GM12878 (cell line): ENCODE results near the gene DDHD1. TPM values are rescaled to one million over a fixed set of nuclear protein-coding genes. Genes with fewer than 3 reads are reported as not detected.

Experiments
- ATAC-seq: fragments of 200-7000 bp; cut with Tn5 transposase; 3 replicates; pipeline ENCODE4 v1.9.1; 2020; ENCODE audit warnings: mild to moderate bottlenecking, moderate library complexity
- BruUV-seq: library from RNA; stranded (reverse); fragments of 400-500 nt; replicated peaks from 2 replicates; lab custom pipeline; 2021; lab: Mats Ljungman, UMichigan
- CTCF ChIA-PET: fragments of 300-600 bp; sonication (Branson Sonifier 250); formaldehyde crosslinking; extraction: SDS; loops from one replicate; lab custom pipeline; 2021; ENCODE audit warnings: inconsistent platforms; lab: Yijun Ruan, JAX
- POLR2A ChIA-PET: fragments of 350-600 bp; formaldehyde crosslinking; extraction: SDS; loops from one replicate; lab custom pipeline; 2021; ENCODE audit warnings: inconsistent platforms; lab: Charles Lee
- RAD21 ChIA-PET: fragments of 300-600 bp; sonication (Branson Sonifier 250); formaldehyde crosslinking; loops from one replicate; lab custom pipeline; 2023; ENCODE audit warnings: antibody characterized with exemption; ENCODE audit not compliant: unreplicated experiment; lab: Charles Lee
- SMC1A ChIA-PET: fragments of 300-600 bp; sonication (Branson Sonifier 250); formaldehyde crosslinking; loops from one replicate; lab custom pipeline; 2023; ENCODE audit not compliant: unreplicated experiment, uncharacterized antibody; lab: Charles Lee
- DNase-seq: peaks from one replicate; pipeline ENCODE4 v3.0.0-alpha.2; 2011; ENCODE audit warnings: low read depth, low spot score
- FAIRE-seq: peaks from 3 replicates; lab custom pipeline; 2011; peaks lifted over from hg19 to GRCh38; lab: Jason Lieb, UNC
- H2AFZ ChIP-seq: 2 replicates; pipeline ENCODE4 v1.6.0; 2011; ENCODE audit warnings: low read depth, low read length, control low read depth; ENCODE audit not compliant: control insufficient read depth
- H3K27ac ChIP-seq: 2 replicates; pipeline ENCODE4 v1.5.1; 2011; ENCODE audit warnings: control low read depth; ENCODE audit not compliant: control insufficient read depth, insufficient read depth
- H3K27me3 ChIP-seq, 2 experiments: replicated peaks in 1 of 2; 2 replicates each; pipeline versions ENCODE4 v1.6.0 to v1.6.1; 2011; ENCODE audit warnings: low read length in 1 of 2; ENCODE audit not compliant: control insufficient read depth in 2 of 2, insufficient read depth in 2 of 2
- H3K36me3 ChIP-seq, 2 experiments: 2 replicates each; pipeline ENCODE4 v1.5.1; 2011; ENCODE audit warnings: low read length in 1 of 2; ENCODE audit not compliant: control insufficient read depth in 2 of 2, insufficient read depth in 2 of 2
- H3K4me1 ChIP-seq: 2 replicates; pipeline ENCODE4 v1.6.1; 2011; ENCODE audit warnings: mild to moderate bottlenecking, low read length, moderate library complexity, mixed read lengths; ENCODE audit not compliant: control insufficient read depth, insufficient read depth
- H3K4me2 ChIP-seq: 2 replicates; pipeline ENCODE4 v1.6.0; 2011; ENCODE audit warnings: control low read depth; ENCODE audit not compliant: control insufficient read depth, insufficient read depth
- H3K4me3 ChIP-seq: fragments of 200-600 bp; sonication (generic); 2 replicates; pipeline ENCODE4 v1.5.1; 2016
- H3K79me2 ChIP-seq: 2 replicates; pipeline ENCODE4 v1.6.0; 2011; ENCODE audit warnings: low read length; ENCODE audit not compliant: control insufficient read depth, insufficient read depth
- H3K9ac ChIP-seq: 2 replicates; pipeline ENCODE4 v1.8.0; 2011; ENCODE audit warnings: low read length, control low read depth, mixed read lengths; ENCODE audit not compliant: control insufficient read depth, insufficient read depth
- H3K9me3 ChIP-seq: replicated peaks from 3 replicates; pipeline ENCODE4 v1.5.1; 2011; ENCODE audit warnings: mild to moderate bottlenecking, low read length; ENCODE audit not compliant: control insufficient read depth, insufficient read depth
- H4K20me1 ChIP-seq: 2 replicates; pipeline ENCODE4 v1.6.0; 2011; ENCODE audit not compliant: control insufficient read depth, insufficient read depth
- ASH2L ChIP-seq: fragments of 300-600, 200-600 bp; sonication (generic); IDR thresholded peaks from 2 replicates; pipeline ENCODE4 v1.6.1; 2017; ENCODE audit warnings: low read depth, mild to moderate bottlenecking, borderline replicate concordance
- ETV6 ChIP-seq, 2 experiments: fragments of 450-650 bp in 1 of 2; IDR thresholded peaks in 1 of 2; conservative IDR thresholded peaks in 1 of 2; 2 replicates each; pipeline ENCODE4 v1.6.1; 2014; ENCODE audit warnings: antibody characterized with exemption in 1 of 2, borderline replicate concordance in 1 of 2, low read depth in 1 of 2, mild to moderate bottlenecking in 1 of 2, moderate library complexity in 1 of 2
- HDGF ChIP-seq: fragments of 450-650 bp; IDR thresholded peaks from 2 replicates; pipeline ENCODE4 v1.6.1; 2016; ENCODE audit warnings: antibody characterized with exemption
- MEF2A ChIP-seq: IDR thresholded peaks from 2 replicates; pipeline ENCODE4 v1.6.1; 2011; ENCODE audit warnings: low read depth, mild to moderate bottlenecking, low read length, moderate library complexity; ENCODE audit not compliant: insufficient read depth
- MTA3 ChIP-seq: IDR thresholded peaks from 2 replicates; pipeline ENCODE4 v1.6.1; 2012; ENCODE audit warnings: low read length, inconsistent platforms, borderline replicate concordance
- NBN ChIP-seq: fragments of 450-650 bp; IDR thresholded peaks from 2 replicates; pipeline ENCODE4 v1.6.1; 2016
- STAT3 ChIP-seq: IDR thresholded peaks from 2 replicates; pipeline ENCODE4 v1.6.1; 2011; ENCODE audit warnings: low read depth, low read length, improper control_type of control experiment
- ZNF384 ChIP-seq: IDR thresholded peaks from 2 replicates; pipeline ENCODE4 v1.6.1; 2012; ENCODE audit warnings: low read depth, mild to moderate bottlenecking, low read length, improper control_type of control experiment, borderline replicate concordance
- WGBS: methylation state at CpG from one replicate; pipeline ENCODE4 v1.1.6; 2016; ENCODE audit warnings: low lambda C conversion rate; ENCODE audit not compliant: insufficient replicate concordance, insufficient coverage; ENCODE audit errors: missing lambda C conversion rate; 5-methylcytosine and 5-hydroxymethylcytosine counted together
- in situ Hi-C: fragments of 300-500 bp; cut with MboI; formaldehyde crosslinking; loops from 9 replicates; pipeline ENCODE4 v1.14.3; 2018; ENCODE audit warnings: mixed read lengths
- intact Hi-C: fragments of 100-400 bp; cut with micrococcal nuclease; formaldehyde crosslinking; loops from one replicate; pipeline ENCODE4 v1.14.2; 2022; ENCODE audit not compliant: unreplicated experiment
- polyA plus RNA-seq, 11 experiments: library from polyadenylated mRNA; depleted of rRNA in 4 of 11; unstranded in 6 of 11; stranded (reverse) in 5 of 11; fragments of >200 nt; fragmentation: Nextera tagmentation in 4 of 11; fragmentation: Illumina TruSeq in 1 of 11; extraction: Ambion mirVana in 4 of 11; extraction: Trizol in 1 of 11; gene quantifications; 1 replicate in 1 of 11; 2 replicates in 10 of 11; pipeline versions ENCODE4 v1.2.1 to v1.2.3, GENCODE V29; 2011 to 2016; ENCODE audit warnings: inconsistent platforms in 2 of 11, missing spikeins in 2 of 11, low read depth in 1 of 11
- total RNA-seq, 4 experiments: library from RNA; depleted of rRNA in 3 of 4; stranded (reverse); fragments of >200 nt in 3 of 4; fragmentation: Illumina TruSeq in 1 of 4; extraction: Trizol in 1 of 4; gene quantifications; 2 replicates each; pipeline versions ENCODE4 v1.2.1 to v1.2.3, GENCODE V29; 2013 to 2021
- TF ChIP-seq, protein P1 (sequence below): fragments of 450-650 bp; IDR thresholded peaks from 2 replicates; pipeline ENCODE4 v1.6.1; 2018; ENCODE audit warnings: borderline replicate concordance, mild to moderate bottlenecking; ENCODE audit not compliant: partially characterized antibody
- TF ChIP-seq, protein P2 (sequence below): fragments of 450-650 bp; IDR thresholded peaks from 2 replicates; pipeline ENCODE4 v1.6.1; 2014; ENCODE audit warnings: mild to moderate bottlenecking

DDHD1 gene
- total and polyA plus RNA-seq, 10 of the 15 experiments (the other 5 are each of a cell fraction or from before 2014, with no cell fraction given), result 7.7 to 52.3 (median 28.5) TPM

DNA sequence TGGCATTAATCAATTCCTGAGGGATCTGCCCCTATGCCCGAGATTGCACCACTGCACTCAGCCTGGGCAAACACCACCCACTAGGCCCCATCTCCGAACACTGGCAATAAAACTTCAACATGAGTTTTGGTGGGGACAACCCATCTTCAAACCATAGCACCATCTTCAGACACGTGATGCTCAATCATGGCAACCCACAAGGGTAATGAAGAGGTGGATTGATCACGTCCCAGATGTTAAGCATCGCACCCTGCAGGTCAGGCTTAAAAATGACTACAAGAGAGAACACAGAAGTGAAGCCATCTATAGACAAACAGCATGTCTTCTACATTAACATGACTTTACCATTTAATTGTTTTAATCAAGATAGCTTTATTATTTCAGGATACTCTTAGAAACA lies 42.8 kb upstream of the DDHD1 start:
- TF ChIP-seq, protein P1, sequence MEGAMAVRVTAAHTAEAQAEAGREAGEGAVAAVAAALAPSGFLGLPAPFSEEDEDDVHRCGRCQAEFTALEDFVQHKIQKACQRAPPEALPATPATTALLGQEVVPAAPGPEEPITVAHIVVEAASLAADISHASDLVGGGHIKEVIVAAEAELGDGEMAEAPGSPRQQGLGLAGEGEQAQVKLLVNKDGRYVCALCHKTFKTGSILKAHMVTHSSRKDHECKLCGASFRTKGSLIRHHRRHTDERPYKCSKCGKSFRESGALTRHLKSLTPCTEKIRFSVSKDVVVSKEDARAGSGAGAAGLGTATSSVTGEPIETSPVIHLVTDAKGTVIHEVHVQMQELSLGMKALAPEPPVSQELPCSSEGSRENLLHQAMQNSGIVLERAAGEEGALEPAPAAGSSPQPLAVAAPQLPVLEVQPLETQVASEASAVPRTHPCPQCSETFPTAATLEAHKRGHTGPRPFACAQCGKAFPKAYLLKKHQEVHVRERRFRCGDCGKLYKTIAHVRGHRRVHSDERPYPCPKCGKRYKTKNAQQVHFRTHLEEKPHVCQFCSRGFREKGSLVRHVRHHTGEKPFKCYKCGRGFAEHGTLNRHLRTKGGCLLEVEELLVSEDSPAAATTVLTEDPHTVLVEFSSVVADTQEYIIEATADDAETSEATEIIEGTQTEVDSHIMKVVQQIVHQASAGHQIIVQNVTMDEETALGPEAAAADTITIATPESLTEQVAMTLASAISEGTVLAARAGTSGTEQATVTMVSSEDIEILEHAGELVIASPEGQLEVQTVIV, result no peak
- no peak for TF ChIP-seq ZNF384
- TF ChIP-seq HDGF, result no peak
- TF ChIP-seq, protein P2, sequence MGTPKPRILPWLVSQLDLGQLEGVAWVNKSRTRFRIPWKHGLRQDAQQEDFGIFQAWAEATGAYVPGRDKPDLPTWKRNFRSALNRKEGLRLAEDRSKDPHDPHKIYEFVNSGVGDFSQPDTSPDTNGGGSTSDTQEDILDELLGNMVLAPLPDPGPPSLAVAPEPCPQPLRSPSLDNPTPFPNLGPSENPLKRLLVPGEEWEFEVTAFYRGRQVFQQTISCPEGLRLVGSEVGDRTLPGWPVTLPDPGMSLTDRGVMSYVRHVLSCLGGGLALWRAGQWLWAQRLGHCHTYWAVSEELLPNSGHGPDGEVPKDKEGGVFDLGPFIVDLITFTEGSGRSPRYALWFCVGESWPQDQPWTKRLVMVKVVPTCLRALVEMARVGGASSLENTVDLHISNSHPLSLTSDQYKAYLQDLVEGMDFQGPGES, result no peak
- no peak for TF ChIP-seq NBN
- TF ChIP-seq MEF2A, result no peak
- TF ChIP-seq MTA3, result no peak
- TF ChIP-seq ASH2L, result no peak
- no peak for TF ChIP-seq ETV6 (conservative IDR thresholded peaks at IDR 0.05 in 1 of 2, IDR thresholded peaks at IDR 0.05 in 1 of 2; ENCODE audit: borderline replicate concordance in 1 of 2, low read depth in 1 of 2)
- no peak for TF ChIP-seq STAT3
- 74% methylated on average over 5 of the region's 5 CpGs for WGBS
- ChIA-PET SMC1A (no interaction called here), CTCF (no interaction called here), POLR2A (no interaction called here), RAD21 (no interaction called here)
- no peak overlapping the region for H3K4me2 ChIP-seq
- no peaks in the 10 kb centered on the region for H3K36me3 ChIP-seq
- H3K27me3 ChIP-seq, result no peaks in the 10 kb centered on the region
- H2AFZ ChIP-seq, result no peak overlapping the region
- H3K9ac ChIP-seq, result no peak overlapping the region
- intact Hi-C loops, result no loop called here
- H3K79me2 ChIP-seq, result no peaks in the 10 kb centered on the region
- H3K4me1 ChIP-seq, result no peaks in the 10 kb centered on the region
- DNase-seq (no peak), FAIRE-seq (no peak), ATAC-seq (no peak)
- no peaks in the 10 kb centered on the region; the same call in 2 of the 3 replicates for H3K9me3 ChIP-seq
- no peaks in the 10 kb centered on the region for H4K20me1 ChIP-seq
- no peak overlapping the region for H3K27ac ChIP-seq
- H3K4me3 ChIP-seq, result no peak overlapping the region
- BruUV-seq, result no TSS peak
- in situ Hi-C loops, result no loop called here
